HepG2 (cell line): ENCODE results near the gene MARCHF5. TPM values are rescaled to one million over a fixed set of nuclear protein-coding genes. Genes with fewer than 3 reads are reported as not detected.

Experiments used
- ATF1 ChIP-seq: IDR thresholded peaks from 2 replicates; pipeline ENCODE4 v1.6.1; 2016; ENCODE audit warnings: mild to moderate bottlenecking, control low read depth
- ATF5 ChIP-seq: sonication (generic); formaldehyde crosslinking; IDR thresholded peaks from 2 replicates; pipeline ENCODE4 v1.4.0; 2020; ENCODE audit warnings: mild to moderate bottlenecking, low read depth, missing genetic modification reagents
- DNMT1 ChIP-seq: sonication (generic); formaldehyde crosslinking; IDR thresholded peaks from 2 replicates; pipeline ENCODE4 v1.5.1; 2020; ENCODE audit warnings: mild to moderate bottlenecking, missing genetic modification reagents
- FOSL1 ChIP-seq: sonication (generic); formaldehyde crosslinking; IDR thresholded peaks from 2 replicates; pipeline ENCODE4 v1.9.0; 2021; ENCODE audit warnings: missing genetic modification reagents, borderline replicate concordance
- GFI1 ChIP-seq: sonication (generic); formaldehyde crosslinking; IDR thresholded peaks from 2 replicates; pipeline ENCODE4 v1.5.0; 2020; ENCODE audit warnings: missing genetic modification reagents, mild to moderate bottlenecking, borderline replicate concordance
- HNF4A ChIP-seq: sonication (generic); formaldehyde crosslinking; IDR thresholded peaks from 2 replicates; pipeline ENCODE4 v1.4.0; 2020; ENCODE audit warnings: missing genetic modification reagents
- NRL ChIP-seq: sonication (generic); formaldehyde crosslinking; IDR thresholded peaks from 2 replicates; pipeline ENCODE4 v1.5.0; 2020; ENCODE audit warnings: missing genetic modification reagents, mild to moderate bottlenecking, moderate library complexity, borderline replicate concordance
- ONECUT2 ChIP-seq: sonication (generic); formaldehyde crosslinking; IDR thresholded peaks from 2 replicates; pipeline ENCODE4 v1.4.0; 2020; ENCODE audit warnings: missing genetic modification reagents
- PRMT3 ChIP-seq: sonication (generic); formaldehyde crosslinking; IDR thresholded peaks from 2 replicates; pipeline ENCODE4 v1.8.1; 2022; ENCODE audit warnings: low read depth, mild to moderate bottlenecking, moderate library complexity, missing genetic modification reagents, borderline replicate concordance
- SP1 ChIP-seq, 2 experiments: fragments of 450-650 bp in 1 of 2; sonication (generic) in 1 of 2; formaldehyde crosslinking in 1 of 2; IDR thresholded peaks; 2 replicates each; pipeline versions ENCODE4 v1.4.0 to v1.6.1; 2016 to 2020; ENCODE audit warnings: missing genetic modification reagents in 1 of 2
- TBL1XR1 ChIP-seq: fragments of 150-350 bp; IDR thresholded peaks from 2 replicates; pipeline ENCODE4 v1.6.1; 2014; ENCODE audit warnings: borderline replicate concordance, low read length; ENCODE audit not compliant: partially characterized antibody
- TERF1 ChIP-seq: sonication (generic); formaldehyde crosslinking; IDR thresholded peaks from 2 replicates; pipeline ENCODE4 v1.8.0; 2022; ENCODE audit warnings: mild to moderate bottlenecking, missing genetic modification reagents, moderate library complexity
- ZEB1 ChIP-seq: IDR thresholded peaks from 2 replicates; pipeline ENCODE4 v1.6.1; 2012; ENCODE audit warnings: mild to moderate bottlenecking, low read depth, inconsistent platforms; ENCODE audit not compliant: insufficient replicate concordance
- ZFP1 ChIP-seq: IDR thresholded peaks from 2 replicates; pipeline ENCODE4 v1.6.1; 2016
- ZFX ChIP-seq: sonication (generic); formaldehyde crosslinking; IDR thresholded peaks from 2 replicates; pipeline ENCODE4 v1.4.0; 2020; ENCODE audit warnings: mild to moderate bottlenecking, low read depth, missing genetic modification reagents, moderate library complexity
- ZNF124 ChIP-seq: sonication (generic); formaldehyde crosslinking; IDR thresholded peaks from 2 replicates; pipeline ENCODE4 v1.4.0; 2020; ENCODE audit warnings: missing genetic modification reagents
- ZNF24 ChIP-seq: fragments of 450-650 bp; IDR thresholded peaks from 2 replicates; pipeline ENCODE4 v1.6.1; 2017; ENCODE audit warnings: antibody characterized with exemption, mild to moderate bottlenecking
- ZNF543 ChIP-seq: sonication (generic); formaldehyde crosslinking; IDR thresholded peaks from 2 replicates; pipeline ENCODE4 v1.4.0; 2020; ENCODE audit warnings: mild to moderate bottlenecking, missing genetic modification reagents
- ZNF570 ChIP-seq: sonication (generic); formaldehyde crosslinking; IDR thresholded peaks from 2 replicates; pipeline ENCODE4 v1.4.0; 2020; ENCODE audit warnings: mild to moderate bottlenecking, missing genetic modification reagents, borderline replicate concordance
- ZNF773 ChIP-seq: sonication (generic); formaldehyde crosslinking; IDR thresholded peaks from 2 replicates; pipeline ENCODE4 v1.4.0; 2020; ENCODE audit warnings: missing genetic modification reagents, borderline replicate concordance
- polyA plus RNA-seq, 8 experiments: library from polyadenylated mRNA; depleted of rRNA in 3 of 8; stranded (reverse) in 7 of 8; unstranded in 1 of 8; fragments of >200 nt; fragmentation: Illumina TruSeq in 4 of 8; extraction: Trizol in 4 of 8; gene quantifications; 2 replicates each; pipeline versions ENCODE4 v1.2.1 to v1.2.3, GENCODE V29; 2011 to 2016; ENCODE audit warnings: low read depth in 4 of 8, missing spikeins in 1 of 8, mixed read lengths in 1 of 8; ENCODE audit not compliant: insufficient read depth in 1 of 8
- total RNA-seq, 5 experiments: library from RNA; depleted of rRNA; stranded (reverse); fragments of >200 nt; fragmentation: Illumina TruSeq; extraction: Trizol; gene quantifications; 2 replicates each; pipeline ENCODE4 v1.2.3, GENCODE V29; 2016; ENCODE audit warnings: low read depth in 1 of 5
- TF ChIP-seq, protein P1 (sequence below): IDR thresholded peaks from 2 replicates; pipeline ENCODE4 v1.6.1; 2016; ENCODE audit warnings: missing compliant biosample characterization, missing genetic modification reagents, borderline replicate concordance

Gene MARCHF5
- total and polyA plus RNA-seq, 2 of the 13 experiments (the other 11 are each of a cell fraction or from before 2014, with no cell fraction given): 19.4 to 21.0 TPM

- no peak for TF ChIP-seq SP1 (IDR thresholded peaks at IDR 0.05)
- peak; percentile 68; the same call in 1 of the 2 replicates for TF ChIP-seq SP1 (CRISPR knock-in tag; IDR thresholded peaks at IDR 0.05)
- 0 out of 2 replicates have a peak, but pooled peaks have one; percentile 72 for TF ChIP-seq PRMT3
- no peak for TF ChIP-seq TERF1 (CRISPR knock-in tag)
- peak; percentile 68 for TF ChIP-seq ZEB1
- no peak; the same call in 1 of the 2 replicates for TF ChIP-seq GFI1 (CRISPR knock-in tag)
- no peak for TF ChIP-seq ZNF24
- peak; percentile 63; the same call in 1 of the 2 replicates for TF ChIP-seq ZNF124 (CRISPR knock-in tag)
- TF ChIP-seq DNMT1: no peak
- TF ChIP-seq HNF4A: no peak
- TF ChIP-seq ZNF570: 0 out of 2 replicates have a peak, but pooled peaks have one; percentile 22
- TF ChIP-seq FOSL1 (CRISPR knock-in tag): no peak
- no peak; the same call in 1 of the 2 replicates for TF ChIP-seq ZFP1 (CRISPR knock-in tag)
- TF ChIP-seq, protein P1, sequence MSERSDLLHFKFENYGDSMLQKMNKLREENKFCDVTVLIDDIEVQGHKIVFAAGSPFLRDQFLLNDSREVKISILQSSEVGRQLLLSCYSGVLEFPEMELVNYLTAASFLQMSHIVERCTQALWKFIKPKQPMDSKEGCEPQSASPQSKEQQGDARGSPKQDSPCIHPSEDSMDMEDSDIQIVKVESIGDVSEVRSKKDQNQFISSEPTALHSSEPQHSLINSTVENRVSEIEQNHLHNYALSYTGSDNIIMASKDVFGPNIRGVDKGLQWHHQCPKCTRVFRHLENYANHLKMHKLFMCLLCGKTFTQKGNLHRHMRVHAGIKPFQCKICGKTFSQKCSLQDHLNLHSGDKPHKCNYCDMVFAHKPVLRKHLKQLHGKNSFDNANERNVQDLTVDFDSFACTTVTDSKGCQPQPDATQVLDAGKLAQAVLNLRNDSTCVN: no peak; the same call in 1 of the 2 replicates
- peak; percentile 56 for TF ChIP-seq NRL (CRISPR knock-in tag)
- peak; percentile 92; the same call in 1 of the 2 replicates for TF ChIP-seq ZNF773 (CRISPR knock-in tag)
- TF ChIP-seq ZFX (CRISPR knock-in tag): peak; percentile 100
- TF ChIP-seq ZNF543 (CRISPR knock-in tag): peak; percentile 94
- no peak for TF ChIP-seq ONECUT2 (CRISPR knock-in tag)
- peak; percentile 58 for TF ChIP-seq TBL1XR1
- peak; percentile 79 for TF ChIP-seq ATF1 (CRISPR knock-in tag)
- TF ChIP-seq ATF5: no peak
Observed at GRCh38 chr10:92290837-92291615, at the start of gene MARCHF5, which contains the start of gene CPEB3 (continued).
